Ishikawa (cell line): Measurements from ENCODE around the gene WDR54.

Experiments used
- CEBPB ChIP-seq: IDR thresholded peaks from 2 replicates; pipeline ENCODE4 v1.6.1; 2012
- CREB1 ChIP-seq: IDR thresholded peaks from 2 replicates; pipeline ENCODE4 v1.6.1; 2012; ENCODE audit warnings: low read depth
- EP300 ChIP-seq: IDR thresholded peaks from 2 replicates; pipeline ENCODE4 v1.6.1; 2012; ENCODE audit warnings: borderline replicate concordance
- FOXM1 ChIP-seq: IDR thresholded peaks from 2 replicates; pipeline ENCODE4 v1.6.1; 2012; ENCODE audit warnings: low read depth, borderline replicate concordance
- TAF1 ChIP-seq: IDR thresholded peaks from 2 replicates; pipeline ENCODE4 v1.6.1; 2012; ENCODE audit warnings: low read depth, mild to moderate bottlenecking
- TCF12 ChIP-seq: IDR thresholded peaks from 2 replicates; pipeline ENCODE4 v1.6.1; 2012; ENCODE audit warnings: low read depth
- TEAD4 ChIP-seq: IDR thresholded peaks from 2 replicates; pipeline ENCODE4 v1.6.1; 2012
- YY1 ChIP-seq: IDR thresholded peaks from 2 replicates; pipeline ENCODE4 v1.6.1; 2012; ENCODE audit warnings: low read depth
- TF ChIP-seq, protein P1 (sequence below): IDR thresholded peaks from 2 replicates; pipeline ENCODE4 v1.6.1; 2012
- TF ChIP-seq, protein P2 (sequence below): IDR thresholded peaks from 2 replicates; pipeline ENCODE4 v1.6.1; 2012; ENCODE audit warnings: low read depth, mild to moderate bottlenecking
- TF ChIP-seq, protein P3 (sequence below): IDR thresholded peaks from 2 replicates; pipeline ENCODE4 v1.6.1; 2012

DNA sequence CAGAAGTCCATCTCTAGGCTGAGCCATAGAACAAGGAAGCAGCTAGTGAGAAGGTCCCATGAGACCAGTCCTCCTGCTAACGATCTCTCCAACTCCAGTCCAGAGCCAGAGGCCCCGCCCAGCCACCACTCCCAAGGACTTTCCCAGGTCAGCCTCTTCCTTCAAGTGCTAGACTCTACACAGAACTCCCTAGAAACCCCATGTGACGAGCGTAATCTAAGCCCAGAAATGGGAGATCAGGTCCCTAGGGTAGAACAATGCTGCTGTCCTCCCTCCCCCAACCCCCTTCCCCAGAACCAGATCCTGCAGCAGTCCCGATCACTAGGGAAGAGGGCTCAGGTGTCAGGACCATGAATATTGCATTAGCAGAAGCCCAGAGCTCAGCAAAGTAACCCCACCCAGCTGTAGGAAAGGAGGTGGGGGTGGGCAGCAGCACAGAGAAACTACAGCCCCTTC, 48.3 kb upstream of the WDR54 start:
- TF ChIP-seq, protein P1, sequence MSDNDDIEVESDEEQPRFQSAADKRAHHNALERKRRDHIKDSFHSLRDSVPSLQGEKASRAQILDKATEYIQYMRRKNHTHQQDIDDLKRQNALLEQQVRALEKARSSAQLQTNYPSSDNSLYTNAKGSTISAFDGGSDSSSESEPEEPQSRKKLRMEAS = no peak
- TF ChIP-seq, protein P2, sequence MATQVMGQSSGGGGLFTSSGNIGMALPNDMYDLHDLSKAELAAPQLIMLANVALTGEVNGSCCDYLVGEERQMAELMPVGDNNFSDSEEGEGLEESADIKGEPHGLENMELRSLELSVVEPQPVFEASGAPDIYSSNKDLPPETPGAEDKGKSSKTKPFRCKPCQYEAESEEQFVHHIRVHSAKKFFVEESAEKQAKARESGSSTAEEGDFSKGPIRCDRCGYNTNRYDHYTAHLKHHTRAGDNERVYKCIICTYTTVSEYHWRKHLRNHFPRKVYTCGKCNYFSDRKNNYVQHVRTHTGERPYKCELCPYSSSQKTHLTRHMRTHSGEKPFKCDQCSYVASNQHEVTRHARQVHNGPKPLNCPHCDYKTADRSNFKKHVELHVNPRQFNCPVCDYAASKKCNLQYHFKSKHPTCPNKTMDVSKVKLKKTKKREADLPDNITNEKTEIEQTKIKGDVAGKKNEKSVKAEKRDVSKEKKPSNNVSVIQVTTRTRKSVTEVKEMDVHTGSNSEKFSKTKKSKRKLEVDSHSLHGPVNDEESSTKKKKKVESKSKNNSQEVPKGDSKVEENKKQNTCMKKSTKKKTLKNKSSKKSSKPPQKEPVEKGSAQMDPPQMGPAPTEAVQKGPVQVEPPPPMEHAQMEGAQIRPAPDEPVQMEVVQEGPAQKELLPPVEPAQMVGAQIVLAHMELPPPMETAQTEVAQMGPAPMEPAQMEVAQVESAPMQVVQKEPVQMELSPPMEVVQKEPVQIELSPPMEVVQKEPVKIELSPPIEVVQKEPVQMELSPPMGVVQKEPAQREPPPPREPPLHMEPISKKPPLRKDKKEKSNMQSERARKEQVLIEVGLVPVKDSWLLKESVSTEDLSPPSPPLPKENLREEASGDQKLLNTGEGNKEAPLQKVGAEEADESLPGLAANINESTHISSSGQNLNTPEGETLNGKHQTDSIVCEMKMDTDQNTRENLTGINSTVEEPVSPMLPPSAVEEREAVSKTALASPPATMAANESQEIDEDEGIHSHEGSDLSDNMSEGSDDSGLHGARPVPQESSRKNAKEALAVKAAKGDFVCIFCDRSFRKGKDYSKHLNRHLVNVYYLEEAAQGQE = no peak
- no peak for TF ChIP-seq EP300
- TF ChIP-seq CEBPB = no peak
- TF ChIP-seq, protein P3, sequence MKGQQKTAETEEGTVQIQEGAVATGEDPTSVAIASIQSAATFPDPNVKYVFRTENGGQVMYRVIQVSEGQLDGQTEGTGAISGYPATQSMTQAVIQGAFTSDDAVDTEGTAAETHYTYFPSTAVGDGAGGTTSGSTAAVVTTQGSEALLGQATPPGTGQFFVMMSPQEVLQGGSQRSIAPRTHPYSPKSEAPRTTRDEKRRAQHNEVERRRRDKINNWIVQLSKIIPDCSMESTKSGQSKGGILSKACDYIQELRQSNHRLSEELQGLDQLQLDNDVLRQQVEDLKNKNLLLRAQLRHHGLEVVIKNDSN = no peak
- TF ChIP-seq CREB1 = no peak
- no peak for TF ChIP-seq TEAD4
- no peak for TF ChIP-seq TAF1
- TF ChIP-seq YY1 = no peak
- no peak for TF ChIP-seq FOXM1
- TF ChIP-seq TCF12 = no peak
